ENCODE data around the gene KRT84. TPM values are rescaled to one million over a fixed set of nuclear protein-coding genes. Genes with fewer than 3 reads are reported as not detected.

KRT84 gene
- total RNA-seq, 2 experiments from 2014 or later: not detected

- TF ChIP-seq CTCF (IDR thresholded peaks at IDR 0.05): no peak
- H3K4me1 Mint-ChIP-seq (ENCODE audit: low read depth): no peaks in the 10 kb centered on the region
- no peak for DNase-seq
- H3K27ac Mint-ChIP-seq: no peak overlapping the region
- ChIA-PET CTCF (no interaction called here), POLR2A (no interaction called here)
- no peaks in the 10 kb centered on the region for H3K36me3 Mint-ChIP-seq (ENCODE audit: low read depth)
- ATAC-seq: no peak
- no peaks in the 10 kb centered on the region for H3K9me3 Mint-ChIP-seq
- peaks cover 5% of the 10 kb centered on the region for H3K27me3 Mint-ChIP-seq
- intact Hi-C loops (cut with micrococcal nuclease): no loop called here
- H3K4me3 Mint-ChIP-seq: no peak overlapping the region
Observed at GRCh38 chr12:52432559-52433207, 47.2 kb upstream of the KRT84 start.

GRCh38 chr12:52428121-52428520 lies 42.7 kb upstream of the KRT84 start:
- no peak overlapping the region for H3K4me3 Mint-ChIP-seq
- no peak for TF ChIP-seq CTCF (IDR thresholded peaks at IDR 0.05)
- intact Hi-C loops (cut with micrococcal nuclease): no loop called here
- no peaks in the 10 kb centered on the region for H3K9me3 Mint-ChIP-seq
- no peak overlapping the region for H3K27ac Mint-ChIP-seq
- ChIA-PET CTCF (interaction anchor here (0.9 to 1.3 kb wide), 2 partner anchors 48 to 55 kb away, joined by 3 read pairs; no protein-coding TSS in a partner anchor), POLR2A (no interaction called here)
- H3K36me3 Mint-ChIP-seq (ENCODE audit: low read depth): no peaks in the 10 kb centered on the region
- peaks cover 5% of the 10 kb centered on the region for H3K27me3 Mint-ChIP-seq
- H3K4me1 Mint-ChIP-seq (ENCODE audit: low read depth): no peaks in the 10 kb centered on the region
- no peak for ATAC-seq
- no peak for DNase-seq

GRCh38 chr12:52427083-52427482 lies 41.6 kb upstream of the KRT84 start:
- H3K4me3 Mint-ChIP-seq: no peak overlapping the region
- ATAC-seq: no peak
- TF ChIP-seq CTCF (IDR thresholded peaks at IDR 0.05): no peak
- no peaks in the 10 kb centered on the region for H3K36me3 Mint-ChIP-seq (ENCODE audit: low read depth)
- no peak for DNase-seq
- H3K9me3 Mint-ChIP-seq: no peaks in the 10 kb centered on the region
- no peak overlapping the region for H3K27ac Mint-ChIP-seq
- H3K4me1 Mint-ChIP-seq (ENCODE audit: low read depth): no peaks in the 10 kb centered on the region
- intact Hi-C loops (cut with micrococcal nuclease): no loop called here
- H3K27me3 Mint-ChIP-seq: peaks cover 7% of the 10 kb centered on the region
- ChIA-PET POLR2A (no interaction called here), CTCF (interaction anchor here (0.9 kb wide), 2 partner anchors 31 to 54 kb away, joined by 3 read pairs; no protein-coding TSS in a partner anchor)

- ChIA-PET CTCF (no interaction called here), POLR2A (no interaction called here)
- H3K36me3 Mint-ChIP-seq (ENCODE audit: low read depth): no peaks in the 10 kb centered on the region
- no peak overlapping the region for H3K27ac Mint-ChIP-seq
- no peak overlapping the region for H3K4me3 Mint-ChIP-seq
- ATAC-seq (no peak), DNase-seq (no peak)
- peaks cover 5% of the 10 kb centered on the region for H3K27me3 Mint-ChIP-seq
- H3K4me1 Mint-ChIP-seq (ENCODE audit: low read depth): no peaks in the 10 kb centered on the region
- H3K9me3 Mint-ChIP-seq: no peaks in the 10 kb centered on the region
- no peak for TF ChIP-seq CTCF (IDR thresholded peaks at IDR 0.05)
- intact Hi-C loops (cut with micrococcal nuclease): no loop called here
Observed at GRCh38 chr12:52426034-52426433, 40.6 kb upstream of the KRT84 start.

GRCh38 chr12:52425466-52425865 lies 40.0 kb upstream of the KRT84 start:
- Mint-ChIP-seq H3K27ac (no peak overlapping the region), H3K9me3 (no peaks in the 10 kb centered on the region), H3K4me3 (no peak overlapping the region), H3K36me3 (ENCODE audit: low read depth) (no peaks in the 10 kb centered on the region), H3K4me1 (ENCODE audit: low read depth) (no peaks in the 10 kb centered on the region), H3K27me3 (peaks cover 5% of the 10 kb centered on the region)
- ChIA-PET CTCF (no interaction called here), POLR2A (no interaction called here)
- intact Hi-C loops (cut with micrococcal nuclease): no loop called here
- ATAC-seq: no peak
- no peak for DNase-seq
- TF ChIP-seq CTCF (IDR thresholded peaks at IDR 0.05): no peak

Data from activated CD8-positive, alpha-beta T cell treated with anti-CD3 and anti-CD28 coated beads for 36 hours (primary cell).